Activated gamma-delta T cell treated with anti-CD3 and anti-CD28 coated beads, Interleukin-2, amount 50 U/mL, for 16 hours (primary cell): ENCODE results near the gene GJC2.

Experiments used
- DNase-seq: peaks from one replicate; pipeline ENCODE4 v3.0.0-alpha.2; 2020; ENCODE audit warnings: low read depth

Gene GJC2

DNA sequence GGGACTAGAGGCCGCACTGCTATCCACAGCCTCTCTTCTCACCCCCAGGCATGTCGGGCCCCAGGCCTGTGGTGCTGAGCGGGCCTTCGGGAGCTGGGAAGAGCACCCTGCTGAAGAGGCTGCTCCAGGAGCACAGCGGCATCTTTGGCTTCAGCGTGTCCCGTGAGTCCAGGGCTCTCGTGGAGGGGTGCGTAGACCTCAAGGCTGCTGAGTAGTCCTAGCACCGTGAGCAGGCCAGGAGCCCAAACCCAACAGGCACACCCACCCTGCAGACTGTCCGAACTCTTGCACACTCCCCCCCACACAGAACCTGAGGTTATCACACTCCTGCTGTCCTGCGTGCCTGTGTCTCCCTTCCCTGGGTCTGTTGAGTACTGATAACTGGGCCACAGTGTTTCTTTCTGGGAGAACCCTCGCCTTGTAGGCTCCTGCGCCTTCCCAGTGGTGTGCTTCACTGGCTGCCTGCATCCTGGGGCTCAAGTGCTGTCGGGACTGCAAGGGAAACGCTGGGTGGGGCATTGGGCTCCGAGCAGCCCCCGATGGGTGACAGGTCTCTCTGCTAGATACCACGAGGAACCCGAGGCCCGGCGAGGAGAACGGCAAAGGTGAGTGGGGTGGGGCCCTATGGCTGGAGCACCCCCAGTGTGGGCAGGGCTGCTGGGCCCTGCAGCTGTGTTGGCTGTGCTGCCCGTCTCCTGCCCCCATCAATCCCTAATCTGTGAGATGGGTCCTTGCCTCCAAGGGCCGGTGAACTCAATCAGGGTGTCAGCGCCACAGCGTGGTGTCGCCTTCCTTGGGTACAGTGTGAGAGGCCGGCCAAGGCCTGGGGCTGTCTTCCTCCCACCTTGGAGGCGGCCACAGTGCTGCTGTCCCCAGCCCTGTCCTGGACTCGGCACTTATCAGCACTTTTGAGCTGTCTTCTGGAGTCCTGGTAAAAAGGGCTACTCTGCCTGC lies 4.0 kb upstream of the GJC2 start:
- no peak for DNase-seq

DNA sequence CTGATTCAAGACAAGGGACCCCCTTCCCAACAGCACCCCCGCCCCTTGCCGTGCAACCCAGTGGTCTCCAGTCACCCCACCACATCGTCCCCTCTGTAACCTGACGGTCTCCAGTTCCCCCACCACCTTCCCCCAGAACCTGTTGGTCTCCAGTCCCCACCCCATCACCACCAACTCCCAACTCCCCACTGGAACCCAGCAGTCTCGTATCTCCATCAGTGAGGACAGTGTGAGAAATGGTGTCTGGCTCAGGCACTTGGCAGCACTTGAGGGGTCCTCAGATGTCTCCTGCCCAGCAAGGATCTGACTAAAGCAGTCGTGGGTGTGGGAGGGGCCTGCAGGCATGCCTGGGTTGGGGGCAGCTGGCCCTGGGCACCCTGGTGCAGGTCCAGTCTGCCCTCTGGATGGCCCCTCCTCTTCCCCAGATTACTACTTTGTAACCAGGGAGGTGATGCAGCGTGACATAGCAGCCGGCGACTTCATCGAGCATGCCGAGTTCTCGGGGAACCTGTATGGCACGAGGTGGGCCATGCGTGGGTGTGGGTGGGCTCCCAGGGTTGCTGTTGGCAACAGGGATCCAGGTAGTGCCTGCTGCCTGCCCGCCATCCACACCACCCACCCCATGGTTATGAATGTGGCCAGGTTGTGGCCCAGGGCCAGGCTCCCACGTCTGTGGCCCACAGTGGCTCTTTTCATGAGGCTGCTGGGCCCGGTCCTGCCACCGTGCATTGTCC lies 3.1 kb upstream of the GJC2 start:
- DNase-seq = no peak

DNA sequence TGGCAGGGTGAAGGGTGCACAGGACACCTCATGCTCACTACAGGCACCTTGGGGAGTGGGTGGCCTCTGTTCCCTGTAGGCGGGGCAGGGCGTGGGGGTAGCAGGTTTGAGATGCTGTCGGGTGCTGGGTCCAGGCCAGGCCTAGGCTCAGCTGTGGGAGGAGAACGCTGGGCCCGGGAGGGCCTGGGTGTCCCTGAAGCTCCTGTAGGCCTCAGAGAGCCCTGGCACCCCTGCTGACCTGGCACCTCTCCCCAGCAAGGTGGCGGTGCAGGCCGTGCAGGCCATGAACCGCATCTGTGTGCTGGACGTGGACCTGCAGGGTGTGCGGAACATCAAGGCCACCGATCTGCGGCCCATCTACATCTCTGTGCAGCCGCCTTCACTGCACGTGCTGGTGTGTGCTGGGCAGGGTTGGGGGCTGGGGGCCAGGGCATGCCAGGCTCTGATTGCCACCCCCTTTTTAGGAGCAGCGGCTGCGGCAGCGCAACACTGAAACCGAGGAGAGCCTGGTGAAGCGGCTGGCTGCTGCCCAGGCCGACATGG lies 2.5 kb upstream of the GJC2 start:
- no peak for DNase-seq

DNA sequence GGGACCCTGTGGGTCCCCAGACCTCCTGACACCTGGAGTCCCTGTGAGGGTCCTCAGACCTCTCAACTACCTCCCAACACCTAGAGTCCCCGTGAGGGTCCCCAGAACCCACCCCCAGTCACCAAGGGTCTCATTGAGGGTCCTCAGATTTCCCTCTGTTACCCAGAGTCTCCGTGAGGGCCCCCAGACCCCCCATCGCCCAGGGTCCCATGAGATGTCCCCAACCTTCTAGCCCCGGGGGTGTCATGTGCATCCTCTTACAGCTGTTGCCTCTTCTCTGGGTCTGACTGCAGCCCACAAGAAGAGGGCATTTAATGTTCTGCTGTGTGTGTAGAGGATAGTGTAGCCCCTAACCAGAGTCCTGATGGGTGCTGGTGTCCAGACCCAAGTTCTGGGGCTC lies 2.0 kb upstream of the GJC2 start:
- DNase-seq = no peak

DNA sequence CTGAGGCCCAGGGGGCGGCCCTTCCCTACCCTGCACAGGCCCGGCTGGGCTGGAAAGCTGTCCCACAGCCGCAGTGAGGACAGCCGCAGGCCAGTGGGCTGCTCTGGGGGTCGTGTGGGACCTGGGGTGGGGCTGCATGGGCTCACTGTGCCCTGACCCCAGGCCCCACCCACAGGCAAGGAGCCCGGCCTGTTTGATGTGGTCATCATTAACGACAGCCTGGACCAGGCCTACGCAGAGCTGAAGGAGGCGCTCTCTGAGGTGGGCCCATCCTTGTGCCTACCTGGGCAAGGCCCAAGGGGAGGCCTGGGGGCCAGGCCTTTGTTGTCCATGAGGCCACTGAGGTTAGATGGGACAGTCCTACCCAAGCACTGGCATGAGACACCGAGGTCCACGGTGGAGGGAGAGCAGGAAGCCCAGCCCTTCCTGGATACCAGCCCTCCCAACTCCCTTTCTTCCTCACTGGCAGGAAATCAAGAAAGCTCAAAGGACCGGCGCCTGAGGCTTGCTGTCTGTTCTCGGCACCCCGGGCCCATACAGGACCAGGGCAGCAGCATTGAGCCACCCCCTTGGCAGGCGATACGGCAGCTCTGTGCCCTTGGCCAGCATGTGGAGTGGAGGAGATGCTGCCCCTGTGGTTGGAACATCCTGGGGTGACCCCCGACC lies 1.4 kb upstream of the GJC2 start:
- no peak for DNase-seq

DNA sequence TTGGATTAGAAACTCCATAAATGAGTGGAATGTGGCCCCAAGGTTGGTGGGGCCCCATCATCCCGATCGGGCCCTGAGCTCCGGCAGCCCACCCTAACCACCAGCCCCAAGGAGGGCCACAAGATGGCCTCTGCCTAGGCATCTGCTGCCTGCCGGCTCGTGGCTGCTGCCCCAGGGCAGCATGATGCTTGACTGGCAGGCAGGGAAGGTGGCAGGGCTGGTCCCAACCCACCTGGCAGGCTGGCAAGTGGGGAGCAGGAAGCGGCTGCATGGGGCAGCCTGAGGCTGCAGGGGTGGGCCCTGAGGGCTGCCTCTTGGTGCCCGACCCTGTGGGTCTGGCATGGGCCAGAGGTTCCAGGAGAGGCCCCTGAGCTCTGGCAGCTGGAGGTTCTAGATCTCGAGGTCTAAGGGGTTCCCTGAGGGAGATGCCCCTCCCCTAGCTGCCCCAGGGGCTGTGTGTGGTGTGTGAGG lies 760 bp upstream of the GJC2 start:
- DNase-seq = no peak

DNA sequence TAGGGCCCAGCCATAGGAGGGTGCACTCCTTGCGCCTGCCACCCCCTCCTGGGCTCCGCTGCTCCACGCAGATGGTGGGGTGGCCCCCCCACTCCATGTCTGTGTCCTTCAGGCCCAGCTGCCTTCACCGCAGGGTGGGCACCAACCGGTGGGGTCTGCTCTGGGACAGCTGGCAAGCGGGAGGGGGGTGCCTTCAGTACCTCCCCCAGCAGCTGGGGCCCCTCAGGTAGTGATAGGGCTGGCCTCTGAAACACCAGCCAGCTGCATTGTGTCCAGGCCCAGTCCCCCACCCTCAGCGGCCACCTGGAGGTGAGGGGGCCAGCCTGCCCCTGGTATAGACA lies 360 bp downstream of the GJC2 start:
- DNase-seq = no peak

DNA sequence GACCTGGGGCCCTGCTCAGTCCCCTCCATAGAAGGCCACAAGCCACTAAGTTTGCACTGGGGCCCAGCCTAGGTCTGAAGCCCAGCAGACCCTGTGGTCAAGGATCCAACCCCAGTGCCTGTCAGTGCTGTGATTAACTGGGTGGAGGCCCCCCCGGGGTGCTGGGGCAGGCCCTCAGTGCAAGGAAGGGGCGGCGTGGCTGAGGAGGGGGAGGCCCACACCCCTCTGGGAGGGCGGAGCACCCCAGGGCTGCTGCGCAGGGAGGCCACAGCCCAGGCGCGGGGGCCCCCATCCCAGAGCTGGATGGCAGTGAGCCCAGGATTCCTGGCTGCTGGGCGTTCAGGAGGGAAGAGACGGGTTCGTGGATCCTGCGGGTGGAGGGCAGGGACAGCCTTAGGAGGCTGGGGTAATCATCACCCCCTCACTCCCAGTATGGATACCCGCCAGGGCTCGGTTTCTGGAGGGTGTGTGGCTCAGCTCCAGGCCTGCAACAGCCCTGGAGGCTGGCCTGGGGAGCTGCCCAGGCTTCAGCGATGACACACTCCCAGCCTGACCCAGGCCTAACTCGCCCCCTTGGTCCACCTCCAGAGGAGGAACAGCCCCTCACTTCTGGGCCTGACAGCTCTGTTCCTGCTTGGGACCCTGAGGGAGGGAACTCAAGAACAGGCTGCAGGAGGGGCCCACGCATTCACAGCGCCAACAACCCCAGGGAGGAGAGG lies 890 bp downstream of the GJC2 start:
- DNase-seq = no peak

DNA sequence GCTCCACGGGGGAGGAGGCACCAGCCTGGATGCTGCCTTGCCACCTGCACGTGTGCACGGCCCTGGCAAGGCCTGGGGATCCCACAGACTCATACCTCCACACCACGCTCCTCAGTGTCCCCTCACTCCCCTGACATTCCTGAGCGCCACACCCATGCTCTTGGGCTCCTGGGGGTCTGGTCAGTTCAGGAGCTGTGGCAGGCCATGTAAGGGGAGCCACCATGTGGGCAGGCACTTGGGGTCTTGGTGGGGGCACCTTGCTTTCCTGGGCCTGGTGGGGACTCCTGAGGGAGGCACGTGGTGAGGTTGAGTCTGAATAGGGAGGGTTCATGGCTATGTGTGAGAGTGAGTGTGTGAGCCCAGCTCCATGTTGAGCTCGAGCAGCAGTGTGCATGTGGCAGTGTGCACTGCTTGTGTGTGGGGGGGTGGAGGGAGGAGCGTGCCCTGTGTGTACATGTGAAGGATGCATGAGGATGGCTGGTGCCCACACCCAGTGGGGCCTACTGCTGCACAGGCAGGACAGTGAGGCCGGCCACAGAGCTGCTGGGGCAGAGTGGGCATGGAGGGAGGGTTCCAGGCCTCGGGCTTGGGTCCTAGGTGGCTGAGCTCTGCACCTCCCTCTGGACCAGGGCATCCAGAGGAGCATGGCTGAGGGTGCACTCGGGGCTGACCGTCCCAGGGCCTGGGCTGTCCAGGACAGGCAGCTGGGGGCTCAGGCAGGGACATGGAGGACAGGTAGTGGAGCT lies 1.6 kb downstream of the GJC2 start:
- no peak for DNase-seq

DNA sequence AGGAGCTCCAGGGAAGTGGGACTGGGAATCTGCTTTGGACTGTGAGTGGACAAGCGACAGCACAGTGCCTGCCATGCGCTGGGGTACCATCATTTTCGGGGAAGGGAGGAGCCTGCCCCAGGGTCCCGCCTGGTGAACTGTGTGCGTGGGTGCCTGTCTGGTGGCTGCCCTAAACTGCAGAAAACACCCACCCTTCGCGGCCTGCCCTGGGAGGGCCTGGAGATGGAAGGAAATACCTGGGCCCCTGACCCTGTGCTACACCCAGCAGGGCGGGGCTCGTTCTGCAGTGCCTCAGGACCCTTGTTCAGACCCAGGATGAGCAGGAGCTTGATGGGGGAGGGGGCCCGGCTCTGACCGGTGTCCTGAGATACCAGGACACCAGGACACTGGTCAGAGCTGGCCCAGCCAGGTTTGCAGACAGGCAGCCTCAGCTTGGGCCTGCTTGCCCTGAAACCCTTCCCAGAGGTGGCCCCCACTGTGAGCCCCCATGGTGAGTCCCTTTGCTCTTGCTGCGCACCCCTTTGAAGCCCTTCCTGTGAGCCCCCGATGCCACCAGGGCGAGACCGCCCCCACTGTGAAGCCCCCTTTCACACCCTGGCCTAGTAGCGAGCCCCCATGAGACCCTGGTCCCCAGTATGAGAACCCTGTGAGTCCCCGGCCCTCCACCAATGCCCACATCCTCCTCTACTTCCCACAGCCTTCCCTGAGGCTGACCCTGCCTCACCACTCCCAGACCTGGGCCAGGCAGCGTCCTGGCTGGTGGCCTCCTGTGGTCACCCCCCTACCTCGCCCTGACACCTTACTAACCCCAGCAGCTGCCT lies 2.6 kb downstream of the GJC2 start:
- no peak for DNase-seq

DNA sequence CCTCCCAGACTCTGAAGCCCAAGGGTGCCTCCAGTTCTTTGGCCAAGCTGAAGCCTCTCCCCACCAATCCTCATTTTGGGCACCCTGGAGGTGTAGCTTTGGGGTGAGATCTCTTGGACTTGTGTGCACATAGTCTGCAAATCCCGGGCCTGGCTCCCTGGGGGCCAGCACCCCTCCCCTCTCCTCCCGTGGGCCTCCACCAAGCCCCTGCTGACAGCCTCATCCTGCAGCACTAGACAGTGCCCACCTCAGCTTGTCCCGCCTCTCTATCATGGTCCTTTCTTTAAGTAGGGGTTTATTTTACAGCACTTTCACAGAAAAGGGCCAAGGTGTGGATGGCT lies 3.2 kb downstream of the GJC2 start:
- no peak for DNase-seq

DNA sequence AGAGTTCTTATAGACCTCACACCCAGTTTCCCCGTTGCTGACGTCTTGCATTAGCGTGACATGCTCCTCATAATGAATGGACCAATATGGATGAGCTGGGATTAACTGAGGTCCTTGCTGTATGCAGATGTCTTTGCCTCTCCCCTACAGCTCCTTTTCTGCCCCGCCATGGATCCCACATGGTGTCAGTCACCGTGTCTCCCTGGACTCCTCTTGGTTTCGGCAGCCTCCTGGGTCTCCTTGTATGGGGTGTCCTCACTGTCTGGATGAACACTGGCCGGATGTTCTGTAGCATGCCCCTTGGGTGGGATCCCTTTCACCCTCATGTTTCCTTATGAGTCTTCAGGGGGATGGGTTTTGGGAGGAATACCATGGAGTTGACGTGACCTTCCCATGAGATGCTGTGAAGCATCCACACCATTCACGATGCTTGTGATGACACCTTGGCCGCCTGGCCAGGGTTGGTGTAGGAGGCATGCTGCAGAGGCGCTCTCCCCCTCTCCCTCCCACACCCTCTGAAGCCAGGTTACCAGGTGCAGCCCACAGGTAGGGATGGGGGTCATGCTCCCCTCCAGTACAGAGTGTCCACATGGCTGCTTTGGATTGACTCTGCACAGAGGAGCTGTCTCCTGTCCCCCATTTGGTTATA lies 4.4 kb downstream of the GJC2 start:
- no peak for DNase-seq

DNA sequence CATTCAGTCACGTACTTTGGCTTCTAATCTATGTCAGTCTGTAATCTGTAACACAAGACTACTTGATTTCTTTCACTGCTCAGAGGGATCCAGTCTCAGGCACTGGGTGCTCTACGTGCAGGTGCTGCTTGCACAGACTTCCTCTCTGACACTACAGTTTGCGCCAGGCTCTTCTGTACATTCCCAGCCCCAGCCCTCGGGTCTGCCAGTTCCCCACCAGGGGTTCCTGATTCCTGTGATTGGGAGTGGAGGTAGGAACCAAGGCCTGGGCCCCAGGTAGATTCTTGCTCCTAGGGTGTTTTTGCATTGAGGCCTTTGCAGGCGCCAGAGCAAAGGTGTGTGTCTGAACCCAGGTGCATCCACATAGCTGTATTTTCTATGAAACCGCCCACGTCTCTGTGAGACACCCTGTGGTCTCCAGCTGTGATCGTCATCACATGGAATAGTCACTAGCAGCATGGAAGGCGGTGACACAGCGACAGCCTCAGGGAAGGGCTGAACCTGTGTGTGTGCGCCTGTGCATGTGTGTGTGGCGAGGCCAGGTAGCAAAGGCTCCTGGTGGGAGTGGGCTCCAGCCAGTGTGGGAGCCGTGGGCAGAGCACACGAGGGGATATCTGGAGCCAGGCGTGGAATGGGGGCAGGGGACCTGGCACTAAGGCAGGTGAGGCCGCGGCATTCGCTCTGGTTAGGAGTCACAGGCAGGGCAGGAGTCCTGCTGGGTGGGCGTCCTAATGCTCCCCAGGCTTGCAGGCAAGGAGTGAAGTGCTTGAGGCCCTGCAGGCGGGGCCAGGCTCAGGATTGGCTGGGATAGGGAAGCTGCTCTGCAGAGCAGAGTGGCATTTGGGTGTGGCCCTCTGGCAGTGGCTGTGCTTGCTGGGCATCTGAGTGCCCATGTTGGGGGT lies 5.2 kb downstream of the GJC2 start:
- no peak for DNase-seq

DNA sequence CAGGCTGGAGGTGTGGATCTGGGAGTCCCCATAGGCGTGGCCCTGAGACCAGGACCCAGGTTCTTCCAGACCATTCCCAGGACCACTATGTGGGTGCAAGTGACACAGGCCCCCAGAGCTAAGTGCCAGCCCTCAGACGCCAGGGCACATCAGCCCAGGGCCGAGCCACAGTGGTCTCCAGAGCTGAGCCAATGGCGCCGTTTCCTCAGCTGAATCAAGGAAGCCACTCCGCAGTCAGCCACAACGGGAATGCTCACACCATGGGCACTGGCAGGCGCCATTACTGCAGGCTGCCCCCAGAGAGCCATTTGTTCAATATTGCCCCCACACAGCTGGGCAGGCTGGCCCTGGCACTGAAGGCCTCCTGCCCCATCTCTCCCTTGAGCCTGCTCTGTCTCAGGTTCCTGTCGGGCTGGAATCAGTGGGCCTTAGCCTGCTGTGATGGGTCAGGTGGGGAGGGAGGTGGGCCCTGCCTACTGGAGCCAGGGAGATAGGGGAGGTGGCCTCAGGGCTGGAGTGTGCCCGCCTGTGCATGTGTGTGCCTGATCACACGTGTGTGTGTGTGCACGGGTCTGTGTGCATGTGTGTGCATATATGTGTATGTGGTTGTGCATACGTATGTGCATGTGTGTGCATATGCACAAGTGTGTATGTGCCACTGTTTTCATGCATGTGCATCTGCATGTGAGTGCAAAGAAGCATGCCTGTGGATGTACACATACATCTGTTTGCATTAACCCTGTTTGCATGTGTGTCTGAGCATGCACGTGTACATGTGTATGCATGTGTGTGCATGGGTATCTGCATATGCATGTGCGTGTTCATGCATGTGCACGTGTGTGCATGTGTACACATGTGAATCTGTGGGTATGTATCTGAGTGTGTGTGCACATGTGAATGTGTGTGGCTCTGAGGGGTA lies 6.1 kb downstream of the GJC2 start:
- DNase-seq = no peak

DNA sequence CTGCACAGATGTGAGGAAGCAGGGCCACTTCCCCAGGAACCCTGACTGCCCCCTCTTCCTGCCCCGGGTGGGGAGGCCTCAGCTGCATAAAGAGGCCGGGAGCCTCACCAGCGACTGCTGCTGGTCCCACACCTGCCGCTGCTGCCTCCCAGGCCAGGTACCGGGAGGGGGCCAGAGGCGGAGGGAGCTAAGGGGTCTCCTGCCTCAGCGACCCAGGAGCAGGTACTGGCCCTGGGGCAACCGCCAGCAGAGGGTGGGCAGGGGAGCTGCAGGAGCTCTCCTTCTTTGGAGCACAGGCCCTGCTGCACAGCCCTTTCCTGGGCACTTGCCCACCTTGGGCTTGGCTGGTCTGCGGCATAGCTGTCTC lies 6.8 kb downstream of the GJC2 start:
- DNase-seq = no peak

DNA sequence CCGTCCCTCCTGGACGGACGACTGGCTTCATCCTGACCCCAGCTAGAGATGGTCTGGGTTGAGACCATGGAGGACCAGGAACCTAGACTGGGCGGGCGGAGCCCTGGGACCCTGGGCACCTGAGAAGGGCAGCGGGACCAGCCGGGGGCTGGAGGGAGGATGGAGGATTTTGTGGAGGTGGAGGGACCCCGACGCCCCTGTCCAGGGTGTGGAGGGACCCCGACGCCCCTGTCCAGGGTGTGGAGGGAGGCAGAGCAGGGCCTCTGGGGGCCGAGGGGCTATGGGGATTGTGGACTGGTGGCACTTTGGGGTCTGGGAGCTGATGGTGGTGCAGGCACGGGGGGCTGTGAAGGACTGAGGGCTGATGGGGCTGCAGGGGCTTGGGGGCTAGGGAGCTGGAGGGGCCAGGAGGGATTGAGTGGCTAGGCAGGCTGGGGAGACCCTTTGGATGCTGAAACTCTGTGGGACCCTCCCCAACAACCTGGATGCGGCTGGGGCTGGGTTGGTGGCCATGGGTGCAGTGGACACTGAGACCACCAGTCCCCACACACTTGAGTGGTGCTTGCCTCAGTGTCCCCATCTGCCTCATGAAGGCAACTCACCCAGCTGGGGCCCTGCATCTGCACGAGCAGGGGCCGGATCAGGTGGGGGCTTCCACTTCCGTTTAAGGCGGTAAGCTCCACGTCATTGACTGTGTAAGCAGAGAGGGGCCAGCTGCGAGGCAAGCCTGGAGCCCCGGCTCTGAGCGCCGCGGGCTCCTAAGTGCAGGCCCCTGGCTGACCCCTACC lies 7.4 kb downstream of the GJC2 start:
- no peak for DNase-seq

DNA sequence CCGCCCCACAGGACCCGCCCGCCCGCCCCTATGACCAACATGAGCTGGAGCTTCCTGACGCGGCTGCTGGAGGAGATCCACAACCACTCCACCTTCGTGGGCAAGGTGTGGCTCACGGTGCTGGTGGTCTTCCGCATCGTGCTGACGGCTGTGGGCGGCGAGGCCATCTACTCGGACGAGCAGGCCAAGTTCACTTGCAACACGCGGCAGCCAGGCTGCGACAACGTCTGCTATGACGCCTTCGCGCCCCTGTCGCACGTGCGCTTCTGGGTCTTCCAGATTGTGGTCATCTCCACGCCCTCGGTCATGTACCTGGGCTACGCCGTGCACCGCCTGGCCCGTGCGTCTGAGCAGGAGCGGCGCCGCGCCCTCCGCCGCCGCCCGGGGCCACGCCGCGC lies 8.0 kb downstream of the GJC2 start:
- DNase-seq = no peak
